ENCODE data around the gene SELENOH. TPM values are rescaled to one million over a fixed set of nuclear protein-coding genes. Genes with fewer than 3 reads are reported as not detected.

Gene SELENOH
- total RNA-seq, 2 donors from 2014 or later: 73.9 to 78.0 TPM

GRCh38 chr11:57781529-57781943 lies 40.2 kb downstream of the SELENOH start:
- no peak for DNase-seq (ENCODE audit: low spot score)
- Histone ChIP-seq H3K9me3 (no peaks in the 10 kb centered on the region), H3K4me1 (ENCODE audit: control insufficient read depth in 1 of 2, low read depth in 2 of 2) (peaks cover 46 to 82% of the 10 kb centered on the region in 2 donors), H3K27me3 (replicated peaks; ENCODE audit: insufficient read depth) (no peaks in the 10 kb centered on the region), H3K27ac (peak overlapping the region in 1 of 2 donors; percentile 19), H3K36me3 (no peaks in the 10 kb centered on the region), H3K4me3 (no peak overlapping the region)
- TF ChIP-seq CTCF (IDR thresholded peaks at IDR 0.05): no peak
- ATAC-seq (ENCODE audit: insufficient number of reproducible peaks, low FRiP score, low read depth): no peak

- Histone ChIP-seq H3K9me3 (no peaks in the 10 kb centered on the region), H3K27ac (no peak overlapping the region), H3K4me3 (no peak overlapping the region), H3K4me1 (ENCODE audit: control insufficient read depth in 1 of 2, low read depth in 2 of 2) (peaks cover 31 to 80% of the 10 kb centered on the region in 2 donors), H3K27me3 (replicated peaks; ENCODE audit: insufficient read depth) (no peaks in the 10 kb centered on the region), H3K36me3 (no peaks in the 10 kb centered on the region)
- DNase-seq (ENCODE audit: low spot score) (no peak), ATAC-seq (ENCODE audit: insufficient number of reproducible peaks, low FRiP score, low read depth) (no peak)
- no peak for TF ChIP-seq CTCF (IDR thresholded peaks at IDR 0.05)
Observed at GRCh38 chr11:57785072-57785471, 43.8 kb downstream of the SELENOH start.

- no peak overlapping the region for H3K4me3 ChIP-seq
- H3K36me3 ChIP-seq: peaks cover under 1% of the 10 kb centered on the region
- TF ChIP-seq CTCF (IDR thresholded peaks at IDR 0.05): no peak
- ATAC-seq (ENCODE audit: insufficient number of reproducible peaks, low FRiP score, low read depth): no peak
- H3K4me1 ChIP-seq (ENCODE audit: control insufficient read depth in 1 of 2, low read depth in 2 of 2): peaks cover 30 to 78% of the 10 kb centered on the region in 2 donors
- no peaks in the 10 kb centered on the region for H3K9me3 ChIP-seq
- no peaks in the 10 kb centered on the region for H3K27me3 ChIP-seq (replicated peaks; ENCODE audit: insufficient read depth)
- no peak for DNase-seq (ENCODE audit: low spot score)
- H3K27ac ChIP-seq: peak overlapping the region; percentile 5 to 12
Observed at GRCh38 chr11:57786436-57786835, 45.1 kb downstream of the SELENOH start.

- Histone ChIP-seq H3K27ac (peak overlapping the region; percentile 5 to 12), H3K4me1 (ENCODE audit: control insufficient read depth in 1 of 2, low read depth in 2 of 2) (peaks cover 30 to 78% of the 10 kb centered on the region in 2 donors), H3K36me3 (peaks cover 6% of the 10 kb centered on the region), H3K27me3 (replicated peaks; ENCODE audit: insufficient read depth) (no peaks in the 10 kb centered on the region), H3K4me3 (no peak overlapping the region), H3K9me3 (no peaks in the 10 kb centered on the region)
- DNase-seq (ENCODE audit: low spot score): no peak
- ATAC-seq (ENCODE audit: insufficient number of reproducible peaks, low FRiP score, low read depth): no peak
- no peak for TF ChIP-seq CTCF (IDR thresholded peaks at IDR 0.05)
Observed at GRCh38 chr11:57787006-57787604, 45.8 kb downstream of the SELENOH start.

- ATAC-seq (ENCODE audit: insufficient number of reproducible peaks, low FRiP score, low read depth) (no peak), DNase-seq (ENCODE audit: low spot score) (no peak)
- Histone ChIP-seq H3K27ac (peak overlapping the region in 1 of 2 donors; percentile 17), H3K4me3 (no peak overlapping the region), H3K9me3 (no peaks in the 10 kb centered on the region), H3K36me3 (peaks cover 6% of the 10 kb centered on the region), H3K27me3 (replicated peaks; ENCODE audit: insufficient read depth) (no peaks in the 10 kb centered on the region), H3K4me1 (ENCODE audit: control insufficient read depth in 1 of 2, low read depth in 2 of 2) (peaks cover 35 to 88% of the 10 kb centered on the region in 2 donors)
- TF ChIP-seq CTCF (IDR thresholded peaks at IDR 0.05): no peak
Observed at GRCh38 chr11:57787920-57788702, 46.8 kb downstream of the SELENOH start.

Measured in thoracic aorta (tissue), 2 donors.